HG02623 (cell line): ENCODE data around the gene SLC6A9.

Experiments
- ATAC-seq: cut with Tn5 transposase; IDR thresholded peaks from one replicate; pipeline ENCODE4 v1.9.1; 2021; ENCODE audit warnings: moderate library complexity; ENCODE audit not compliant: unreplicated experiment

The SLC6A9 gene

DNA sequence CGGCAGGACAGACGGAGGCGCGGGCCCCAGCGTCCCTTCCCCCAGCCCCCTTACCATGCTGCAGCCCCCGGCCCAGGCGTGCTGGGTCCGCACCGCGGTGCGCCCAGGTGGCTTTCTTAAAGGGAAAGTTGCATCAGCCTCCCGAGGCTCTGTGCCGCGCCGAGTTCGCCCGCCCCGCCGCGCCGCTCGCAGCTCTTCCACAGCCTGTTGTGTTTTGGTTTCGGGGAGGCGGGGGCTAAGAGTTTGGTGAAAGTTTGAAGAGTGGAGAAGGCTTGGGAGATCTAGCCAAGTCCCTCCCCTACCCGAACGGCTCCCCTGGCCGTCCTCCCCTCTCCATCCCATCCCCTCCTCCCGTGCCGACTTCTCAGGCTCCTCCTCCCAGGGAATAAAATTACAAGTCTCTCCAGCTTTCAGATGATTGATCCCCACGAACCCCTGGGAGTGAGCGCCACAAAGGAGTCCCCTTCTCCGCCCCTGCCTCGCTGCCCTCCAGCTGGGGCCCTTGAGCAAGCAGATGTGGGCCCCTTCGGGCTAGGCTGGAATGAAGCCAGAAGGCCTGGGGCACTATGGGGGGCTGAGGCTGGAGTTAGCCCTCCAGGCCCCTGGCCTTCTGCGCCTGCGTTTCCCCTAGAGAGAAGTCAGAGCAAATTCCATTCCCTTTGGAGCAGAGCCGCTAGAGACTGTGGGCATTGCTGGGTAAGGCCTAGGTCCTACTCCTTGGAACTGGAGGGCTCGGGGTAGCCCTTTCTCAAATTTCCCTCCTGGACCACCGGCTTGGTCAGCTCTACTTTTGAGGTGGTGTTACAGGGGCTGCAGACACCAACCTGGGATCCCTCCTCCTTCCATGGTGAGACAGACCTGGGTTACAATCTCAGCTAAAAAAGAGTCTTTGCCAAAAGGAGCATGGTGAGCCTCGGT is at the start of gene SLC6A9:
SLC6A9 (minus strand) TSS at position 211 of the 918 bp plus-strand sequence. CDS start 7,185 bp downstream, outside the sequence.
- no peak for ATAC-seq

DNA sequence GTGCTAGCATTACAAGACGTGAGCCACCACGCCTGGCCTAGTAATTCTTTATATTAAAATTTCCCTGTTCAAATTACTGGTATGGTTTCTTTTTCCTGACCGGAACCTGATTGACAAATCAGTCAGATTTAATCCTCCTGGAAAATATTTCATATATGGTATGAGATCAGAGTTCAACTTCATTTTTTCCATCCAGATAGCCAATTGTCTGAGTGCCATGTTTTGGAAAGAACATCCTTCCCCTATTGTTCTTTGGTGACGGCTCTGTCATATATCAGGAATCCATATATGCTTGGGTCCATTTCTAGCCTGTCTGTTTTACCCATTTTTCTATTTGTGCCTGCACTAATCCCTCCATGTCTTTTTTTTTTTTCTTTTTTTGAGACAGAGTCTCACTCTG is 48.3 kb upstream of the SLC6A9 start:
- ATAC-seq = no peak

DNA sequence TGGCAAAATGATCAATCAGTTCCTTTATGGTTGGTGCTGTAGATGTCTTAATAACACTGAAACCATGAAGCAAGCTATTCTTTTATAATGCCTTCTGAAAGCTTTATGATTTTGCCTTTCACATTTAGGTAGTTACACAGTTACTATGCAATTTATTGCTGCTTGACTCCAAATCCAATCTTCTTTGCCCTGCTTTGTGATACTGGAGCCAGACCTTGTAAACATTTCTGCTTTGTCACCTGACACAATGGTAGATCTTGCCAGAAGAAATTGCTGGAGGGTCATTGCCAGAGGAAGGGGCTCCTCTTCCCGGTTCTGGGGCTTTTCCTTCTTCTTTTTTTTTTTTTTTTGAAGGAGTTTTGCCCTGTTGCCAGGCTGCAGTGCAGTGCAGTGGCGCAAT is 46.8 kb upstream of the SLC6A9 start:
- ATAC-seq = no peak

DNA sequence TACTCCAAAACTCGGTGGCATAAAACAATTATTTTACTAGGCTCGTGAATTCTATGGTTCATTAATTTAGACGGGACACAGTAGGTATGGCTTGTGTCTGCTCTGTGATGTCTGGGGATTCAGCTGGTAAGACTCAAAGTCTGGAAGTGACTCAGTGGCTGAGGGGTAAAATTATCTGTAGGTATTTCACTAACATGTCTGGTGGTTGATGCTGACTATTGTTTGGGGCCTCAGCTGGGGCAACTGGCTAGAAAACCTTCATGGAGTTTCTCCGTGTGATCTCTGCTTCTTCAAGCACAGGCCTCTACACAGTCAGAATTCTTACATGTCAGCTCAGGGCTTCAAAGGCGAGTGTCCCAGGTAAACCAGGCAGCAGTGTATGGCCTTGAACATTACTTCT is 46.2 kb upstream of the SLC6A9 start:
- no peak for ATAC-seq

DNA sequence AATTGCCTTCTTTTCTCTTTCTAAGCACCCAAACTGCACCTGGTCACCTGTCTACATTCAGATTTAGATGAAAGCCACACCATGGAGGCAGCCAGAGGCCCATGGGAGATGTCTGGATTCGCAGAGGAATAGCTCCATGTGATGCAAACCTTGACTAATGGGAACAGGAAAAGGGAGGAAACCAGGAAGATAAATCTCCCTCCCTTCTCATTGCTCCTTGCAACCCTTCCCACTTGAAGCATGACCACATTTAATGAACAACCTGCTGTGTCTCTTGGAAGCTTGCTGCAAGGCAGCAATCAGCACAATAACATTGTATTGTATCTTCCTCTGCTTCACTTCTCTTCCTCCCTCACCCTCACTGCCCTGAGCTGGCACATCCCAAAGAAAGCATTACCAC is 44.8 kb upstream of the SLC6A9 start:
- ATAC-seq = no peak

DNA sequence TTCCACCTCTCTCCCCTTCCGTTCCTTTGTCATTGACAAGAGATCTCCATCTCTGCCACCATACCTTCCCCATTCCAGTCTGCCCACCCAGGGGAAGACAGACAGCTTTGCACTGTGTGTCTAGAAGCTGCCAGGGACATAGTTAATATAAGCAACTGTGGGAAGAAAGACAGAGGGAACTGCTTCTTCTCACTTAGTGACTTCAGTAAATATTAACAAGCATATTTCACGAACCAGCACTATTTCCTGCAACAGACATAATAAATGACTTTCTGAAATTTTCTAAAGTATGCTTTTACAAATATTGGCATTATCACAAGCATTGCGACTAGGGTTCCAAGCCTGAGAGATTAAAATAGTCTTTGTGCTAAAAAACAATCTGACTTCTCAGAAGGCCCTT is 43.2 kb upstream of the SLC6A9 start:
- ATAC-seq = no peak

DNA sequence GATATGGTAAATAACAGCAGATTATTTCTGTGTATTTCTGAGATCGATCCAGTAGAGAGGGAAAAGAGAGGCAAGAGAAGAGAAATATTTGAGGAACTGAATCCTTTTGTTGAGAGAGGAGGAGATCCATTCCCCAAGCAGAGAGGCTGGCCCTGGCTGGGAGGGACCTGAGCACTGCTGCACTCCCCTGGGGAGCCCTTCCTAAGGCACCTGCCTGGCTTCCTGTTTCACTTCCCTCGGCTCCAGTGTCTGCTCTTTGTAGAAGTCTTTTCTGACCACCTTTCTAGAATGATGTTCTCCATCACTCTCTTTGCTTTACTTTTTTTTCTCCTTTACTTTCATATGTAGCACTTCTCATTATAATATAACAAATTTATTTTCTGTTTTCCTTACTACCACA is 42.3 kb upstream of the SLC6A9 start:
- ATAC-seq = no peak

DNA sequence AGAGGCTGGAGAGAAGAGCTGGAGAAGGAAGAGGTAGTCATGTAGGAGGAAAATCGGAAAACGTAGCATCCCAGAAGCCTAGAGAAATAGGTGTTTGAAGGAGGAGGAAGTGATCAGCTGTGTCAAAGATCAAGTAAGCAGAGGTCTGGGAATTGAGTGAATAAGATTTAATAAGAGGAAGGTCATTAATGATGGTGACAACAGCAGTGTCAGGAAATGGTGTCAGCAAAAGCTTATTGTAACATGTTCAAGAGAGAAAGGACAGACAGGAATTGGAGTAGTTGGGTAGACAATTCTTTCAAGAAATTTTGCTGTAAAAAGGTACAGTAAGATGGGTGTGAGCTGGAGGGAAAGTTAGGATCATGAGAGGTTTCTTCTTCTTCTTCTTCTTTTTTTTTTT is 41.6 kb upstream of the SLC6A9 start:
- ATAC-seq = no peak

DNA sequence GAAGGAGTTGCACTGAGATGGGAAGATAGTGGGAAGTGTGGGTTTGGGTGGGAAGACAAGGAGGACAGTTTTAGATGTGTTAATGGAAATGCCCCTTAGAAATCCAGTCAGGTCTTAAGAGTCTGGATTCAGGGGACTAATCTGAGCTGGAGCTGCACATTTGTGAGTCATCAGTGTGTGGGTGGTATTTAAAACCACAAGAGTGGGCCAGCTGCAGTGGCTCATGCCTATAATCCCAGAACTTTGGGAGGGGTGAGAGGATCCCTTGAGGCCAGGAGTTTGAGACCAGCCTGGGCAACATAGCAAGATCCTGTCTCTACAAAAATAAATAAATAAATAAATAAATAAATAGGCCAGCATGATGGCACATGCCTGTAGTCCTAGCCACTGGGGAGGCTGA is 40.9 kb upstream of the SLC6A9 start:
- ATAC-seq = no peak

DNA sequence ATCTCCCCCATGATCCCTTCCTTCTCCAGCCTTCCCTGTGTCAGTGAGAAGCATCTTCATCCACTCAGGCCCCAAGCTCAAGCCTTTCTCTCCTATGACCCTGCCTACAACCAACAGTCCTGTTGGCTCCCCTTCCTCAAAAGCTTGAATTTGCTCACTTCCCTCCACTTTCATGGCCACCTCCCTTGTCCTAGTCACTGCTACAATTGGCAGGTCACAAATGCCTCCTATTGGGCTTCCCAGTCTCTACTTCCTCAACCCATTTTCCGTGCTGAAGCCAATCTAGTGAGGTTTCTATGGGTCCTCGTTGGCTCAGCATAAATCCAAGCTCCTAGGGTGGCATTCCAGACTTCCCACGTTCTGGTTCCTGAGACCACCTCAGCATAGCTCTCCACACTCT is 40.2 kb upstream of the SLC6A9 start:
- no peak for ATAC-seq

DNA sequence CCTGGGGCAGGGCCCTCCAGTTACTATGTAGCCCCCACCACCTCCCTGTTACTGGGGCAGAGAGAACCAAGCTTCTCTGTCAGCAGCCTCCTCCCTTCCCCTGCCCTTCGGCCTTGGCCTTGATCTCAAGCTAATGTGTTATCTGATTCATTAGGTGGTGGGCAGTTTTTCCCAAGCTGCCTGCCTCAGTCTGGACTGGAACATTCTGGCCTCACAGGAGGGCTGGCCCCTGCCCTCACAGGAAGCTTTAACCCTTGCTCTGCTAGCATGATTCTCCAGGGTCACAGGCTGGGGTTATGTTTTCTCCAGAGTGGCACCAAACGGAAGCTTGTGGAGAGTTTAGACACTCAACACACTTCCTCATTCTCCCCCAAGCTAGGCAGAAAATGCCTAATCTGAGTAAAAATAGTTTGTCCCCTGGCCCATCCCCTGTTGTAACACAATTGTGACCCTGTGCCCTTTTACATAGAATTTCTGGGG is 37.2 kb upstream of the SLC6A9 start:
- no peak for ATAC-seq

DNA sequence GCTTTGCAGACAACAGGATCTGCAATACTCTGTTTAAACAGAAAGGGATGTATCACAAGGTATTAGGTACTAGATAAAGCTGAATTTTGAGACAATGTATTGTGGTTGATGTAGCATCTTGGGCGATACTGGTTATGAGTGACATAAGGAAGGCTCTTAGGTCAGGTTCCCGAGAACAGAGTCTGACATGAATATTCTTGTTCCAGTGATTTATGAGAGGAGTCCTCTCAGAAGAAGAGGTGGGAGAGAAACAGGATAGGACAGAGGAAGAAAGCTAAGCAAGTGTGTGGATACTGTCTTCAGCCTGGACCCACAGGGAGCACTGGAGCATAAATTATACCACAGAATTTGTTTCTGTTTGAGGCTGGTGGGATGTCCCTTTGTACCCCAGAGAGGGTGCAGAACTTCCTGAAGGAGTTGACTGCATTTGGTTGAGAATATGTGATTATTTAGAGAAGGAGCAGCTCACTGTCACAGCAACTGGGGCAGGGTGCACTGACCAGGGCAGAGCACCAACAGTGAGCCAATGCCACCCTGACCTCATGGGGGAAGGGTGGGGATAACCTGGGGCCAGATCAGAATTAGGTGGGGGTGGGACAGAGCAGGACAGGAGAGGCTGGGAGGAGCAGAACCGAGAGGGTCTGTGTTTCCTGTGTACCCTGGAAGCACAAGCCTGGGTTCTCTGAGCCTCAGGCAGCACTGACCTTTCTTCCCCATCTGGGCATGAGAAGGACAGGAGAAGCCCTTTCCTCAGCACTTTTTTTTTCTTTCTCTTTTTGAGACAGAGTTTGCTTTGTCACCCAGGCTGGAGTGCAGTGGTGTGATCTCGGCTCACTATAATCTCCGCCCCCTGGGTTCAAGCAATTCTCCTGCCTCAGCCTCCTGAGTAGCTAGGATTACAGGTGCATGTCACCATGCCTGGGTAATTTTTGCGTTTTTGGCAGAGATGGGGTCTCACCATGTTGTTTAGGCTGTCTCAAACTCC is 36.3 kb upstream of the SLC6A9 start:
- no peak for ATAC-seq

DNA sequence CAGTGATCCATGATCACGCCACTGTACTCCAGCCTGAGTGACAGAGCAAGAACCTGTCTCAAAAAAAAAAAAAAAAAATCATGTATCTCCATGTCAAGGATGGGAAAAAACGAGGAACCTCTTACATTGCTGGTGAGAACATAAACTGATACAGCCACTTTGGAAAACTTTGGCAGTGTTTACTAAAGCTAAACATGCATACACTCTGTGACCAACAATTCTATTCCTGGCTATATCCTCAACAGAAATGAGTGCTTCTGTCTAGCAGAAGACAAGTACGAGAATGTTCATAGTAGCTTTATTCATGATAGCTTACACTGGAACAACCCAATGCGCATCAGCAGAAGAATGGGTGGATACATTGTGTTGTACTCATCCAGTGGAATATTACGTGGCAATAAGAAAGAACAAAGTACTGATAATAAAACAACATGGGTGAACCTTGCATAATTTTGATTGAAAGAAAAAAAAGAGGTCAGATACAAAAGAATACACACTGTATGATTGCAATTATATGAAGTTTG is 31.5 kb upstream of the SLC6A9 start:
- ATAC-seq = no peak

DNA sequence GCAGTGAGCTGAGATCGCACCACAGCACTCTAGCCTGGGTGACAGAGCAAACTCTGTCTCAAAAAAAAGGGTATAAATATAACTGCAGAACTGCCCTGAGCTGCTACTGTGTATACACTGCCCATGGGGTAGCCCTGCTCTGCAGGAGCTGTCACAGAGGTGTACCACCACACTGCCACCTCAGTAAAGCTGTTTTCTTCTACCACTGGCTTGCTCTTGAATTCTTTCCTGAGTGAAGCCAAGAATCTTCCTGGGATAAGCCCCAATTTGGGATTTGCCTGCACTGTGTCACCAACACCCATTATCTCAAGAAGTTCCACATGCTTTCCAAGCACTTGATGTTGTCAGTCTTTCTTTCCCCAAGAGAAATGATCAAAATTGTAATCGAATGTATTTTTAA is 30.6 kb upstream of the SLC6A9 start:
- no peak for ATAC-seq

DNA sequence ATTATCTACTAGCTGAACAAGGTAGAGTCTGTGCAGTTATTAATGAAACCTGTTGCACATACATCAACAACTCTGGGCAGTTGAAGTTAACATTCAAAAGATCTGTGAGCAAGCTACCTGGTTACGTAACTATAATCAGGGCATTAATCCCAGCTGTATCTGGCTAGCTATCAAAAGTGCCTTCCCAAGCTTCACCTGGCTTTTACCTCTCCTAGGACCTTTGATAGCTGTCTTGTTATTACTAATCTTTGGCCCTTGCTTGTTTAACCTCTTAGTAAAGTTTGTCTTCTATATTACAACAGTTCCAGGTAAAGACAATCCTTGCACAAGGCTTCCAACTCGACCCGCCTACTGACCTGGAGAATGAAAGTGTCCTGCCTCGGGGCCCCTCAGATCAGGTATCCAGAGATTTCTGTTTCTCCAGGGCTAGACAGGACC is 29.6 kb upstream of the SLC6A9 start:
- no peak for ATAC-seq

DNA sequence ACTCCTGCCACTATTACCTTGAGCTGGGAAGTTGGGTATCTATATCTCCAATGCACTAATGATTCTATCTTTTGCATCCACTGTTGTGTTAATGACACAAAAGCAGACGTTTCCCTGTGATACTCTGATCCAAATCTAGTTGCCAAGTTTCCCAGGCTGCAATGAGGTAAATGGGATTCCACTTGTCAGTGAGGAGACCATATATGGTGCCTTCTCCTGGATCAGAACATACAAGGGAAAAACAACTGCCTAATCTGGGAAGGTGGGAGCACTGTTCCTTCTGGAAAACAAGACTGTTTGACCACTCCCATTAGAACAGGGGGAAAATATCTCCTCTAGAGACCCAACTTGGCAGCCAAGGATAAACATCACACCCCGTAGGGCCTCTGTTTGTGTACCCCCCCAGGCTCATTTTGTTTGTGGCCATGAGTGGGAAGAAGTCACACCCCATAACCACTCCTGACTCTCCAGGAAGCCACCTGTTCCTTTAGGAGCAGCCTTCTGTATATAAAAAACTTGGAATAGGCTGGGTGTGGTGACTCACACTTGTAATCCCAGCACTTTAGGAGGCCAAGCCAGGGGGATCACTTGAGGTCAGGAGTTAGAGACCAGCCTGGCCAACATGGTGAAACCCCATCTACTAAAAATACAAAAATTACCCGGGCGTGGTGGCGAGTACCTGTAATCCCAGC is 28.5 kb upstream of the SLC6A9 start:
- ATAC-seq = no peak

DNA sequence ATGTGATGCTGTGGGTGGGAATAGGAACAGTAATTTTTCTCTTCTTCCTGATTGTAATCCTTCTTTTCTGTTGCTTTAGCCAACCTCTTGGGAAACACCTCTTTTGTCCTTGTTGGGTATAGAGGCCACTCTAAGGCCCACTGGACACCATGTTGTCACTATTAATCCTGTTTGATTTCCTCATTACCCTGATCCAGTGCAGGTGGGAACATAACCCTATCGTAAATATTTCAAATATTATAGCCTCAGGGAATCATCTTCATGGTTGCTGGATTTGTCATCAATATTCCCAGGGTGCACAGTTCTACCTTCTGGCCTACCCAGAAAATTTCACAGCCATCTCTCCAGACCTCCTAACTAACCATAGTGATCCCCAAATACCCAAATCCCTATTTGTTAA is 27.9 kb upstream of the SLC6A9 start:
- ATAC-seq = no peak

DNA sequence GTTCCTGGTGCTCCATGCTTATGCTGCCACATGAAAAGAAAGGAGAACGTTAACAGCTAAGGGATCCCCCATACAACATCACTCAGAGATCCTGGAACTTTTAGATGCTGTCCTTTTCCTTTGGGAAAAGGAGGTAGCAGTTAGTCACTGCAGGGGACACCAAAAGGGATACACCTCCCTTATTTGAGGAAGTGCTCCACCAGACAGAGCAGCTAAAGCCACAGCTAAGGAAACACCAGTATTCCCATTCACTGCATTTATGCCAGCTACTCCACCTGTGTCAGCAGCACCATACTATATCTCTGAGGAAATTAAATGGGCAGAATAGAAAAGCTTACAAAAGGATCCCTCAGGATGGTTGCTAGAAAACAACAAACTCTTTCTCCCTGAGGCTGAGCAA is 26.0 kb upstream of the SLC6A9 start:
- no peak for ATAC-seq

DNA sequence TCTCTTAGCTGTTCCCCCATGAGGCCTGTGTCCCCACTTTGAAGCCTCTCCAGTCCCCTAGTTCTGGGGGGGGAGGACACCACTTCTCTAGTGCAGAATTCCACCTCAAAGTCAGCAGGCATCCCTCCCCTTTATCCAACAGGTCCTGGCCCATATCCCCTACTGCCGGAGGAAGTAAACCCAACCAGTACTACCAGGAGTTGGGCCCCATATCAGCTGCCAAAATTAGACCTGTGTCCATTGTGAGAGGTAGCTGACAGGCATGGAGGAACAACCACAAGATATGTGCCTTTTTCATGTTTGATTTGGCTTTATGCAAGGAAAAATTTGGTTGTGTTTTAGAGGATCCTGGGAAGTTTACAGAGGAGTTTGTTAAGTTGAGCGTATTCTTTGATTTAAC is 22.1 kb upstream of the SLC6A9 start:
- ATAC-seq = no peak

DNA sequence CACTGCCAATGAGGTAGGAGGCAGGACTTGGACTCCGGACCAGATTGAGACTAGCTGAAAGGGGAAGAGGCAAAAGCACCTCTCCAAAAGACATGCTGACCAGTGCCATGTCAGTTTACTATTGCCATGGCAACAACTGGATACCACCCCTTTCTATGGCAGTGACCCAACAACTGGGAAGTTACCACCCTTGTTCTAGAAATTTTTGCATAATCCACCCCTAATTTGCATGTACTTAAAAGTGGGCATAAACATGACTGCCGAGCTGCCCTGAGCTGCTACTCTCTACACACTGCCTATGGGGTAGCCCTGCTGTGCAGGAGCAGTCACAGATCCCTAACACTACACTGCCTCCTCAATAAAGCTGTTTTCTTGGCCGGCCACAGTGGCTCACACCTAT is 19.0 kb upstream of the SLC6A9 start:
- no peak for ATAC-seq

DNA sequence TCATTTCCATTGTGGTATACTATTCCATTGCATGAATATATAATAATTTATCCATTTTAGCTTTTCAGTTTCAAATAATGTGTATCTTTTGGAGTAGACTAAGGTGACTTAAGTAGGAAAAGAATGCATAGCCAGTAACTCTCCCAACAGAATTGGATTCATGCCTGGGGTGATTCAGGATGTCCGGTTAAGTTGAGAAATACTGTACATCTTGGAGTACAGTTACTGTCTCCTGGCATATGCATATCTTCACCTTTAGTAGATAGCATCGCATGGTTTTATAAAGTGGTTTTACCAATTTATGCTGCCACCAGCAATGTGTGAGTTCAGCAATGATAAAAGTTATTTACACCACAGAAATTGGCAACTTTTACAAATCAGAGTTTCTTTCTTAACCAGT is 18.6 kb upstream of the SLC6A9 start:
- ATAC-seq = no peak
